HepG2 (cell line): ENCODE results near the gene SHISA5. TPM values are rescaled to one million over a fixed set of nuclear protein-coding genes. Genes with fewer than 3 reads are reported as not detected.

Experiments
- CCDC6 ChIP-seq: sonication (generic); formaldehyde crosslinking; IDR thresholded peaks from 2 replicates; pipeline ENCODE4 v1.8.1; 2022; ENCODE audit warnings: mild to moderate bottlenecking, missing genetic modification reagents, moderate library complexity
- DBP ChIP-seq: sonication (generic); formaldehyde crosslinking; IDR thresholded peaks from 2 replicates; pipeline ENCODE4 v1.4.0; 2020; ENCODE audit warnings: missing genetic modification reagents; ENCODE audit errors: not compliant biosample characterization
- FOXO1 ChIP-seq: sonication (generic); formaldehyde crosslinking; IDR thresholded peaks from 2 replicates; pipeline ENCODE4 v1.4.0; 2020; ENCODE audit warnings: missing genetic modification reagents
- HMGXB4 ChIP-seq, 2 experiments: sonication (generic) in 1 of 2; formaldehyde crosslinking in 1 of 2; IDR thresholded peaks; 2 replicates each; pipeline versions ENCODE4 v1.4.0 to v1.6.1; 2018 to 2020; ENCODE audit warnings: missing genetic modification reagents in 2 of 2, borderline replicate concordance in 1 of 2, low read depth in 1 of 2, mild to moderate bottlenecking in 1 of 2, missing biosample characterization in 1 of 2
- MYNN ChIP-seq: sonication (generic); formaldehyde crosslinking; IDR thresholded peaks from 2 replicates; pipeline ENCODE4 v1.4.0; 2020; ENCODE audit warnings: mild to moderate bottlenecking, low read depth, missing genetic modification reagents
- PITX1 ChIP-seq: sonication (generic); formaldehyde crosslinking; IDR thresholded peaks from 2 replicates; pipeline ENCODE4 v1.5.1; 2020; ENCODE audit warnings: mild to moderate bottlenecking, missing genetic modification reagents
- PTBP1 ChIP-seq: fragments of 200-400 bp; formaldehyde crosslinking; IDR thresholded peaks from 2 replicates; pipeline ENCODE4 v1.6.1; 2018; ENCODE audit warnings: low read length, low read depth; ENCODE audit not compliant: poor library complexity, severe bottlenecking
- REST ChIP-seq, 2 experiments: IDR thresholded peaks; 2 replicates each; pipeline ENCODE4 v1.6.1; 2011 to 2012; ENCODE audit warnings: low read length in 2 of 2, borderline replicate concordance in 1 of 2, low read depth in 1 of 2, mild to moderate bottlenecking in 1 of 2, moderate library complexity in 1 of 2
- RFXAP ChIP-seq: sonication (generic); formaldehyde crosslinking; IDR thresholded peaks from 2 replicates; pipeline ENCODE4 v1.4.0; 2020; ENCODE audit warnings: missing genetic modification reagents, borderline replicate concordance
- ZNF503 ChIP-seq: sonication (generic); formaldehyde crosslinking; IDR thresholded peaks from 2 replicates; pipeline ENCODE4 v1.4.0; 2020; ENCODE audit warnings: missing genetic modification reagents
- ZNF792 ChIP-seq: IDR thresholded peaks from 2 replicates; pipeline ENCODE4 v1.6.1; 2016
- ZSCAN29 ChIP-seq: sonication (generic); formaldehyde crosslinking; conservative IDR thresholded peaks from 2 replicates; pipeline ENCODE4 v1.4.0; 2020; ENCODE audit warnings: mild to moderate bottlenecking, missing genetic modification reagents
- polyA plus RNA-seq, 8 experiments: library from polyadenylated mRNA; depleted of rRNA in 3 of 8; stranded (reverse) in 7 of 8; unstranded in 1 of 8; fragments of >200 nt; fragmentation: Illumina TruSeq in 4 of 8; extraction: Trizol in 4 of 8; gene quantifications; 2 replicates each; pipeline versions ENCODE4 v1.2.1 to v1.2.3, GENCODE V29; 2011 to 2016; ENCODE audit warnings: low read depth in 4 of 8, missing spikeins in 1 of 8, mixed read lengths in 1 of 8; ENCODE audit not compliant: insufficient read depth in 1 of 8
- total RNA-seq, 5 experiments: library from RNA; depleted of rRNA; stranded (reverse); fragments of >200 nt; fragmentation: Illumina TruSeq; extraction: Trizol; gene quantifications; 2 replicates each; pipeline ENCODE4 v1.2.3, GENCODE V29; 2016; ENCODE audit warnings: low read depth in 1 of 5
- TF ChIP-seq, protein P1 (sequence below): sonication (generic); formaldehyde crosslinking; IDR thresholded peaks from 2 replicates; pipeline ENCODE4 v1.4.0; 2020; ENCODE audit warnings: missing genetic modification reagents

SHISA5 gene
- total and polyA plus RNA-seq, 2 of the 13 experiments (the other 11 are each of a cell fraction or from before 2014, with no cell fraction given): 75.8 to 91.4 TPM

- TF ChIP-seq, protein P1, sequence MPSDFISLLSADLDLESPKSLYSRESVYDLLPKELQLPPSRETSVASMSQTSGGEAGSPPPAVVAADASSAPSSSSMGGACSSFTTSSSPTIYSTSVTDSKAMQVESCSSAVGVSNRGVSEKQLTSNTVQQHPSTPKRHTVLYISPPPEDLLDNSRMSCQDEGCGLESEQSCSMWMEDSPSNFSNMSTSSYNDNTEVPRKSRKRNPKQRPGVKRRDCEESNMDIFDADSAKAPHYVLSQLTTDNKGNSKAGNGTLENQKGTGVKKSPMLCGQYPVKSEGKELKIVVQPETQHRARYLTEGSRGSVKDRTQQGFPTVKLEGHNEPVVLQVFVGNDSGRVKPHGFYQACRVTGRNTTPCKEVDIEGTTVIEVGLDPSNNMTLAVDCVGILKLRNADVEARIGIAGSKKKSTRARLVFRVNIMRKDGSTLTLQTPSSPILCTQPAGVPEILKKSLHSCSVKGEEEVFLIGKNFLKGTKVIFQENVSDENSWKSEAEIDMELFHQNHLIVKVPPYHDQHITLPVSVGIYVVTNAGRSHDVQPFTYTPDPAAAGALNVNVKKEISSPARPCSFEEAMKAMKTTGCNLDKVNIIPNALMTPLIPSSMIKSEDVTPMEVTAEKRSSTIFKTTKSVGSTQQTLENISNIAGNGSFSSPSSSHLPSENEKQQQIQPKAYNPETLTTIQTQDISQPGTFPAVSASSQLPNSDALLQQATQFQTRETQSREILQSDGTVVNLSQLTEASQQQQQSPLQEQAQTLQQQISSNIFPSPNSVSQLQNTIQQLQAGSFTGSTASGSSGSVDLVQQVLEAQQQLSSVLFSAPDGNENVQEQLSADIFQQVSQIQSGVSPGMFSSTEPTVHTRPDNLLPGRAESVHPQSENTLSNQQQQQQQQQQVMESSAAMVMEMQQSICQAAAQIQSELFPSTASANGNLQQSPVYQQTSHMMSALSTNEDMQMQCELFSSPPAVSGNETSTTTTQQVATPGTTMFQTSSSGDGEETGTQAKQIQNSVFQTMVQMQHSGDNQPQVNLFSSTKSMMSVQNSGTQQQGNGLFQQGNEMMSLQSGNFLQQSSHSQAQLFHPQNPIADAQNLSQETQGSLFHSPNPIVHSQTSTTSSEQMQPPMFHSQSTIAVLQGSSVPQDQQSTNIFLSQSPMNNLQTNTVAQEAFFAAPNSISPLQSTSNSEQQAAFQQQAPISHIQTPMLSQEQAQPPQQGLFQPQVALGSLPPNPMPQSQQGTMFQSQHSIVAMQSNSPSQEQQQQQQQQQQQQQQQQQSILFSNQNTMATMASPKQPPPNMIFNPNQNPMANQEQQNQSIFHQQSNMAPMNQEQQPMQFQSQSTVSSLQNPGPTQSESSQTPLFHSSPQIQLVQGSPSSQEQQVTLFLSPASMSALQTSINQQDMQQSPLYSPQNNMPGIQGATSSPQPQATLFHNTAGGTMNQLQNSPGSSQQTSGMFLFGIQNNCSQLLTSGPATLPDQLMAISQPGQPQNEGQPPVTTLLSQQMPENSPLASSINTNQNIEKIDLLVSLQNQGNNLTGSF: no peak; the same call in 1 of the 2 replicates
- peak; percentile 43; the same call in 1 of the 2 replicates for TF ChIP-seq ZSCAN29
- TF ChIP-seq DBP (CRISPR knock-in tag): peak; percentile 49
- TF ChIP-seq HMGXB4 (CRISPR knock-in tag; IDR thresholded peaks at IDR 0.05; ENCODE audit: borderline replicate concordance in 1 of 2, low read depth in 1 of 2): peak; percentile 70 to 74
- TF ChIP-seq ZNF503 (CRISPR knock-in tag): peak; percentile 62; the same call in 1 of the 2 replicates
- TF ChIP-seq MYNN (CRISPR knock-in tag): no peak; the same call in 1 of the 2 replicates
- peak; percentile 91; the same call in 1 of the 2 replicates for TF ChIP-seq RFXAP
- peak; percentile 57; the same call in 1 of the 2 replicates for TF ChIP-seq PITX1
- peak; percentile 12; the same call in 1 of the 2 replicates for TF ChIP-seq FOXO1
- TF ChIP-seq CCDC6: peak; percentile 88; the same call in 1 of the 2 replicates
- peak; percentile 89 for TF ChIP-seq ZNF792 (CRISPR knock-in tag)
- no peak for TF ChIP-seq PTBP1
- no peak; a peak in 1 of 4 replicates for TF ChIP-seq REST (IDR thresholded peaks at IDR 0.05; ENCODE audit: borderline replicate concordance in 1 of 2, low read depth in 1 of 2, low read length in 2 of 2)
Measured at GRCh38 chr3:48446425-48447193, 57.4 kb downstream of the SHISA5 start, which contains the start of gene ATRIP (continued).
